ENCODE data around the gene BASP1.
A peak's percentile ranks its signal among the peaks of the same experiment; 100 is the strongest.
"Not testable (repeated sequence)": the region's sequence is repeated elsewhere in the genome, so short reads cannot be mapped to it uniquely, and the experiment has no call there.

Gene BASP1

GRCh38 chr5:17190242-17190778, 27.1 kb upstream of the BASP1 start:
- TF ChIP-seq CTCF (IDR thresholded peaks at IDR 0.05; ENCODE audit: low read depth, low read length, missing control alignments), result peak; percentile 67
- H3K4me3 ChIP-seq (replicated peaks; ENCODE audit: low read depth, low read length), result no peak overlapping the region
- no peak for DNase-seq (ENCODE audit: extremely low read depth, low read depth)

- H3K4me3 ChIP-seq (replicated peaks; ENCODE audit: low read depth, low read length), result no peak overlapping the region
- DNase-seq (ENCODE audit: extremely low read depth, low read depth), result no peak
- no peak for TF ChIP-seq CTCF (IDR thresholded peaks at IDR 0.05; ENCODE audit: low read depth, low read length, missing control alignments)
These were observed 26.5 kb upstream of the BASP1 start for GRCh38 chr5:17190799-17191391.

- not testable (repeated sequence) for DNase-seq (ENCODE audit: extremely low read depth, low read depth); H3K4me3 ChIP-seq (replicated peaks; ENCODE audit: low read depth, low read length)
These were observed 25.9 kb upstream of the BASP1 start for GRCh38 chr5:17191574-17191973.

GRCh38 chr5:17192191-17192590, 25.2 kb upstream of the BASP1 start:
- DNase-seq (ENCODE audit: extremely low read depth, low read depth), result no peak
- no peak for TF ChIP-seq CTCF (IDR thresholded peaks at IDR 0.05; ENCODE audit: low read depth, low read length, missing control alignments)

GRCh38 chr5:17196024-17196423, 21.4 kb upstream of the BASP1 start:
- DNase-seq (ENCODE audit: extremely low read depth, low read depth), result no peak
- H3K4me3 ChIP-seq (replicated peaks; ENCODE audit: low read depth, low read length), result no peak overlapping the region
- TF ChIP-seq CTCF (IDR thresholded peaks at IDR 0.05; ENCODE audit: low read depth, low read length, missing control alignments), result no peak

More at GRCh38 chr5:17192191-17192590, 25.2 kb upstream of the BASP1 start:
- H3K4me3 ChIP-seq (replicated peaks; ENCODE audit: low read depth, low read length), result no peak overlapping the region

GRCh38 chr5:17196697-17197096, 20.7 kb upstream of the BASP1 start:
- H3K4me3 ChIP-seq (replicated peaks; ENCODE audit: low read depth, low read length), result no peak overlapping the region
- no peak for DNase-seq (ENCODE audit: extremely low read depth, low read depth)
- TF ChIP-seq CTCF (IDR thresholded peaks at IDR 0.05; ENCODE audit: low read depth, low read length, missing control alignments), result no peak

- TF ChIP-seq CTCF (IDR thresholded peaks at IDR 0.05; ENCODE audit: low read depth, low read length, missing control alignments), result peak; percentile 69
- peak; percentile 66 for DNase-seq (ENCODE audit: extremely low read depth, low read depth)
- no peak overlapping the region for H3K4me3 ChIP-seq (replicated peaks; ENCODE audit: low read depth, low read length)
These were observed 13.9 kb upstream of the BASP1 start for GRCh38 chr5:17203329-17204132.
